Testis (tissue), 3 donors: ENCODE measurements around the gene KIDINS220. TPM values are rescaled to one million over a fixed set of nuclear protein-coding genes. Genes with fewer than 3 reads are reported as not detected.

Source experiments
- DNase-seq: peaks from one replicate; pipeline ENCODE4 v3.0.0-alpha.2; 2019
- H3K27ac ChIP-seq, 2 donors: fragments of 200-600 bp; sonication (generic); one replicate each; pipeline ENCODE4 v1.5.1; 2019
- H3K27me3 ChIP-seq: fragments of 200-600 bp; sonication (generic); one replicate; pipeline ENCODE4 v1.5.1; 2019
- H3K36me3 ChIP-seq: fragments of 200-600 bp; sonication (generic); one replicate; pipeline ENCODE4 v1.5.1; 2017; ENCODE audit warnings: low read depth; ENCODE audit errors: missing control alignments
- H3K4me1 ChIP-seq: fragments of 200-600 bp; sonication (generic); one replicate; pipeline ENCODE4 v1.5.1; 2019
- H3K4me3 ChIP-seq, 2 donors: fragments of 200-600 bp; sonication (generic); one replicate each; pipeline ENCODE4 v1.5.1; 2017 to 2019
- H3K9me3 ChIP-seq: fragments of 200-600 bp; sonication (generic); one replicate; pipeline ENCODE4 v1.5.1; 2017
- POLR2A ChIP-seq: fragments of 450-650 bp; IDR thresholded peaks from one replicate; pipeline ENCODE4 v1.6.1; 2017; ENCODE audit warnings: antibody characterized with exemption, mild to moderate bottlenecking, moderate library complexity
- WGBS, 2 donors: methylation state at CpG; one replicate each; pipeline ENCODE4 v1.1.5; 2018; 5-methylcytosine and 5-hydroxymethylcytosine counted together
- intact Hi-C: fragments of 100-400 bp; cut with DNase I; formaldehyde crosslinking; loops from one replicate; pipeline ENCODE4 v1.15.1; 2023; ENCODE audit warnings: low total_unique reads
- polyA plus RNA-seq: library from polyadenylated mRNA; stranded (reverse); fragments of 350-450 nt; fragmentation: Illumina TruSeq; extraction: RNeasy Lipid Tissue Mini Kit (QIAGEN cat#74804); gene quantifications from one replicate; pipeline ENCODE4 v1.2.3, GENCODE V29; 2014; ENCODE audit warnings: low read depth, low replicate concordance; ENCODE audit not compliant: insufficient read depth
- total RNA-seq, 2 donors: library from RNA; depleted of rRNA; stranded (reverse); fragments of >200 nt; gene quantifications; one replicate each; pipeline ENCODE4 v1.2.3, GENCODE V29; 2016
- TF ChIP-seq, protein P1 (sequence below), 3 experiments: fragments of 450-650 bp in 2 of 3; fragments of 200-600 bp in 1 of 3; sonication (generic) in 1 of 3; IDR thresholded peaks; one replicate each; pipeline ENCODE4 v1.5.1; 2016 to 2019; ENCODE audit warnings: antibody characterized with exemption in 3 of 3, mild to moderate bottlenecking in 2 of 3, moderate library complexity in 1 of 3

Gene KIDINS220
- total and polyA plus RNA-seq, 3 donors from 2014 or later: 25.5 to 75.7 (median 68.6) TPM

GRCh38 chr2:8872821-8873432, 35.5 kb upstream of the KIDINS220 start:
- Histone ChIP-seq H3K27me3 (no peaks in the 10 kb centered on the region), H3K27ac (no peak overlapping the region), H3K4me1 (no peaks in the 10 kb centered on the region), H3K4me3 (no peak overlapping the region), H3K36me3 (no peaks in the 10 kb centered on the region), H3K9me3 (no peaks in the 10 kb centered on the region)
- WGBS, 2 donors: 69 to 76% methylated on average over 11 of the region's 11 CpGs
- DNase-seq: no peak
- TF ChIP-seq POLR2A: no peak
- TF ChIP-seq, protein P1, sequence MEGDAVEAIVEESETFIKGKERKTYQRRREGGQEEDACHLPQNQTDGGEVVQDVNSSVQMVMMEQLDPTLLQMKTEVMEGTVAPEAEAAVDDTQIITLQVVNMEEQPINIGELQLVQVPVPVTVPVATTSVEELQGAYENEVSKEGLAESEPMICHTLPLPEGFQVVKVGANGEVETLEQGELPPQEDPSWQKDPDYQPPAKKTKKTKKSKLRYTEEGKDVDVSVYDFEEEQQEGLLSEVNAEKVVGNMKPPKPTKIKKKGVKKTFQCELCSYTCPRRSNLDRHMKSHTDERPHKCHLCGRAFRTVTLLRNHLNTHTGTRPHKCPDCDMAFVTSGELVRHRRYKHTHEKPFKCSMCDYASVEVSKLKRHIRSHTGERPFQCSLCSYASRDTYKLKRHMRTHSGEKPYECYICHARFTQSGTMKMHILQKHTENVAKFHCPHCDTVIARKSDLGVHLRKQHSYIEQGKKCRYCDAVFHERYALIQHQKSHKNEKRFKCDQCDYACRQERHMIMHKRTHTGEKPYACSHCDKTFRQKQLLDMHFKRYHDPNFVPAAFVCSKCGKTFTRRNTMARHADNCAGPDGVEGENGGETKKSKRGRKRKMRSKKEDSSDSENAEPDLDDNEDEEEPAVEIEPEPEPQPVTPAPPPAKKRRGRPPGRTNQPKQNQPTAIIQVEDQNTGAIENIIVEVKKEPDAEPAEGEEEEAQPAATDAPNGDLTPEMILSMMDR (IDR thresholded peaks at IDR 0.05): no peak
- intact Hi-C loops: no loop called here

DNA sequence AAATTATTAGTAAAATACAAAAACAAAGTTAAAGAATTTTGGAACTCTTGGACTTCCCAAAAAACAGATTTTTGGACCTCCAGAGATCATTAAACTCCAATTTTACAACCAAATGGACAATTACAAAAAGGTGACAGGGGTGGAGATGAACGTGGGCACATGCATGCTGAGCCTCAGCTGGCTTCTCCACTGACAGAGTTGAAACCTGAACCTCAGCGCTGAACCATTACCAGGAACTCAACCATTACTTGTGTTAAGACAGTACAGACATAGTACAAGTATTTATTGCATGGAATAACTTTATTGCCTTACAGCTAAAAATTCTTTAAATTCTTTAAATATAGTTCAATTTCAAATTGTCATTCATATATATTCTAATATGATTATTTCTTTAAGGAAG, 33.0 kb upstream of the KIDINS220 start:
- no peaks in the 10 kb centered on the region for H3K36me3 ChIP-seq
- H3K27ac ChIP-seq: no peak overlapping the region
- H3K9me3 ChIP-seq: no peaks in the 10 kb centered on the region
- no peaks in the 10 kb centered on the region for H3K4me1 ChIP-seq
- no peak overlapping the region for H3K4me3 ChIP-seq
- TF ChIP-seq, protein P1 (IDR thresholded peaks at IDR 0.05): no peak
- TF ChIP-seq POLR2A: no peak
- H3K27me3 ChIP-seq: no peaks in the 10 kb centered on the region
- DNase-seq: no peak
- WGBS, 2 donors: 82 to 93% methylated on average over 2 of the region's 2 CpGs
- intact Hi-C loops: no loop called here

DNA sequence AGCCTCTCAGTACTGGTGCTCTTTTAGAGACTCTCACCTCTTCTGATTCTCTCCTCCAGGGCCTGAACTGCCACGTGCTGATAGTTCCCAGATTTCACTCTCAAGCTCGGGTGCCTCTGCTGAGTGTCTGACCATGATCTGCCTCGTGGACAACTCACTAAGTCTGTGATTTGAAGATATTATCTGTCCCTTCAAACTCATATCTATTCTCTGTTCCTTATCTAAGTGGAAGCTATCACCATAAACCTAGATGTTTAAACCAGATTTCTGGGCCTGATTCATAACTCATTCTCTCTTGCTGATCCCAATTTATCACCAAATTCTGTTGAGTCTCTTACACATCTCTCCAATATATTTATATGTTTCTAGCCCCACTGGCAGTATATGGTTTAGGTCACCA, 29.9 kb upstream of the KIDINS220 start:
- DNase-seq: no peak
- Histone ChIP-seq H3K36me3 (no peaks in the 10 kb centered on the region), H3K27me3 (no peaks in the 10 kb centered on the region), H3K4me3 (no peak overlapping the region), H3K9me3 (no peaks in the 10 kb centered on the region), H3K27ac (no peak overlapping the region), H3K4me1 (no peaks in the 10 kb centered on the region)
- intact Hi-C loops: no loop called here
- TF ChIP-seq, protein P1 (IDR thresholded peaks at IDR 0.05): no peak
- TF ChIP-seq POLR2A: no peak
- WGBS, 2 donors: 90 to 96% methylated on average over 3 of the region's 3 CpGs

GRCh38 chr2:8863331-8863953, 26.0 kb upstream of the KIDINS220 start:
- no peaks in the 10 kb centered on the region for H3K36me3 ChIP-seq
- H3K27me3 ChIP-seq: no peaks in the 10 kb centered on the region
- no peak overlapping the region for H3K4me3 ChIP-seq
- no peak overlapping the region for H3K27ac ChIP-seq
- TF ChIP-seq POLR2A: no peak
- TF ChIP-seq, protein P1 (IDR thresholded peaks at IDR 0.05): no peak
- WGBS, 2 donors: 82 to 87% methylated on average over 10 of the region's 10 CpGs
- DNase-seq: no peak
- H3K9me3 ChIP-seq: no peaks in the 10 kb centered on the region
- no peaks in the 10 kb centered on the region for H3K4me1 ChIP-seq
- intact Hi-C loops: no loop called here

GRCh38 chr2:8862230-8862629, 24.8 kb upstream of the KIDINS220 start:
- peak; percentile 25 for DNase-seq
- Histone ChIP-seq H3K36me3 (no peaks in the 10 kb centered on the region), H3K27ac (no peak overlapping the region), H3K9me3 (no peaks in the 10 kb centered on the region), H3K4me3 (no peak overlapping the region), H3K4me1 (no peaks in the 10 kb centered on the region), H3K27me3 (no peaks in the 10 kb centered on the region)
- intact Hi-C loops: no loop called here
- TF ChIP-seq POLR2A: no peak
- TF ChIP-seq, protein P1 (IDR thresholded peaks at IDR 0.05): no peak
- 72 to 74% methylated on average over 7 of the region's 7 CpGs for WGBS, 2 donors
